KBM-7 (cell line): ENCODE data around the gene PECR.
A peak's percentile ranks its signal among the peaks of the same experiment; 100 is the strongest.

Experiments
- DNase-seq: peaks from one replicate; pipeline ENCODE4 v3.0.0-alpha.2; 2015
- in situ Hi-C: fragments of 300-500 bp; cut with MboI; formaldehyde crosslinking; loops from 2 replicates; pipeline ENCODE4 v1.14.3; 2020; ENCODE audit warnings: low sequenced_read_pairs, low pct_unique_long_range_greater_than_20kb, mixed read lengths

The PECR gene

GRCh38 chr2:216081487-216082116 lies at the start of gene PECR, which contains the start of gene TMEM169:
TSS of gene PECR (minus strand) at chr2:216081809. CDS start at chr2:216081741, 68 bp downstream.
TSS of gene TMEM169 (plus strand) at chr2:216081919. CDS start at chr2:216095964, 14,045 bp downstream.
- peak; percentile 60 for DNase-seq
- in situ Hi-C loops: no loop called here

- no peak for DNase-seq
- in situ Hi-C loops: no loop called here
Measured at GRCh38 chr2:216130346-216130971, 48.9 kb upstream of the PECR start.

GRCh38 chr2:216126943-216127342 lies 45.3 kb upstream of the PECR start:
- in situ Hi-C loops: no loop called here
- DNase-seq: no peak

GRCh38 chr2:216121255-216121654 lies 39.6 kb upstream of the PECR start:
- in situ Hi-C loops: no loop called here
- DNase-seq: no peak

GRCh38 chr2:216119986-216120385 lies 38.4 kb upstream of the PECR start:
- DNase-seq: no peak
- in situ Hi-C loops: no loop called here

GRCh38 chr2:216119146-216119545 lies 37.5 kb upstream of the PECR start:
- in situ Hi-C loops: no loop called here
- DNase-seq: no peak

GRCh38 chr2:216118474-216118873 lies 36.9 kb upstream of the PECR start:
- no peak for DNase-seq
- in situ Hi-C loops: no loop called here

- in situ Hi-C loops: no loop called here
Measured at GRCh38 chr2:216117561-216118340, 36.1 kb upstream of the PECR start.

GRCh38 chr2:216116418-216116817 lies 34.8 kb upstream of the PECR start:
- in situ Hi-C loops: no loop called here
- DNase-seq: no peak

More at GRCh38 chr2:216117561-216118340, 36.1 kb upstream of the PECR start:
- DNase-seq: peak; percentile 19

GRCh38 chr2:216114714-216115531 lies 33.3 kb upstream of the PECR start:
- in situ Hi-C loops: no loop called here
- DNase-seq: peak; percentile 98

- in situ Hi-C loops: no loop called here
- DNase-seq: no peak
Measured at GRCh38 chr2:216114382-216114713, 32.7 kb upstream of the PECR start.

- in situ Hi-C loops: no loop called here
- DNase-seq: no peak
Measured at GRCh38 chr2:216113572-216113971, 32.0 kb upstream of the PECR start.

GRCh38 chr2:216112926-216113325 lies 31.3 kb upstream of the PECR start:
- in situ Hi-C loops: no loop called here

GRCh38 chr2:216111122-216111521 lies 29.5 kb upstream of the PECR start:
- in situ Hi-C loops: no loop called here

More at GRCh38 chr2:216112926-216113325, 31.3 kb upstream of the PECR start:
- DNase-seq: no peak

GRCh38 chr2:216110620-216111019 lies 29.0 kb upstream of the PECR start:
- DNase-seq: no peak
- in situ Hi-C loops: no loop called here

More at GRCh38 chr2:216111122-216111521, 29.5 kb upstream of the PECR start:
- no peak for DNase-seq

- in situ Hi-C loops: no loop called here
- peak; percentile 62 for DNase-seq
Measured at GRCh38 chr2:216109962-216110614, 28.5 kb upstream of the PECR start.

- peak; percentile 98 for DNase-seq
- in situ Hi-C loops: no loop called here
Measured at GRCh38 chr2:216108967-216109921, 27.6 kb upstream of the PECR start, which contains the start of gene XRCC5. TSS of gene XRCC5 (plus strand) at chr2:216109348. CDS start at chr2:216109437, 89 bp downstream.
